HG03066 (cell line): ENCODE data around the gene SLC6A18.
"Not testable (repeated sequence)": the region's sequence is repeated elsewhere in the genome, so short reads cannot be mapped to it uniquely, and the experiment has no call there.

Experiments
- ATAC-seq: cut with Tn5 transposase; IDR thresholded peaks from one replicate; pipeline ENCODE4 v1.9.1; 2021; ENCODE audit warnings: low read depth; ENCODE audit not compliant: unreplicated experiment

Gene SLC6A18

GRCh38 chr5:1249366-1250280 lies 24.4 kb downstream of the SLC6A18 start:
- ATAC-seq, result no peak

- ATAC-seq, result no peak
Observed at GRCh38 chr5:1251678-1252580, 26.7 kb downstream of the SLC6A18 start.

- ATAC-seq, result no peak
Observed at GRCh38 chr5:1252681-1253080, 27.5 kb downstream of the SLC6A18 start.

- no peak for ATAC-seq
Observed at GRCh38 chr5:1253456-1254105, 28.4 kb downstream of the SLC6A18 start.

GRCh38 chr5:1254196-1254595 lies 29.0 kb downstream of the SLC6A18 start:
- ATAC-seq, result no peak

GRCh38 chr5:1255081-1255561 lies 29.9 kb downstream of the SLC6A18 start:
- no peak for ATAC-seq

GRCh38 chr5:1256776-1257175 lies 31.6 kb downstream of the SLC6A18 start:
- ATAC-seq, result no peak

- ATAC-seq, result no peak
Observed at GRCh38 chr5:1257363-1257762, 32.2 kb downstream of the SLC6A18 start.

- no peak for ATAC-seq
Observed at GRCh38 chr5:1257841-1258240, 32.7 kb downstream of the SLC6A18 start.

- ATAC-seq, result no peak
Observed at GRCh38 chr5:1259806-1260480, 34.8 kb downstream of the SLC6A18 start.

GRCh38 chr5:1261643-1262042 lies 36.5 kb downstream of the SLC6A18 start:
- ATAC-seq, result no peak

- no peak for ATAC-seq
Observed at GRCh38 chr5:1262381-1262780, 37.2 kb downstream of the SLC6A18 start.

GRCh38 chr5:1264211-1264610 lies 39.0 kb downstream of the SLC6A18 start:
- no peak for ATAC-seq

GRCh38 chr5:1265026-1265425 lies 39.8 kb downstream of the SLC6A18 start:
- ATAC-seq, result no peak

GRCh38 chr5:1265461-1266455 lies 40.6 kb downstream of the SLC6A18 start:
- ATAC-seq, result no peak

- ATAC-seq, result no peak
Observed at GRCh38 chr5:1266791-1267190, 41.6 kb downstream of the SLC6A18 start.

- not testable (repeated sequence) for ATAC-seq
Observed at GRCh38 chr5:1267464-1267863, 42.3 kb downstream of the SLC6A18 start.

GRCh38 chr5:1268056-1268455 lies 42.9 kb downstream of the SLC6A18 start:
- no peak for ATAC-seq

GRCh38 chr5:1268666-1269065 lies 43.5 kb downstream of the SLC6A18 start:
- no peak for ATAC-seq
